T1000 (cell line): Measurements from ENCODE around the gene KIRREL3.

Experiments used
- DNase-seq: peaks from one replicate; lab custom pipeline; 2025; ENCODE audit warnings: mixed read lengths; lab: John Stamatoyannopoulos, UW

The KIRREL3 gene

GRCh38 chr11:126534141-126534805 lies 466.3 kb downstream of the KIRREL3 start:
- DNase-seq: no peak

GRCh38 chr11:126533560-126533959 lies 467.0 kb downstream of the KIRREL3 start:
- DNase-seq: no peak

GRCh38 chr11:126530416-126530815 lies 470.2 kb downstream of the KIRREL3 start:
- no peak for DNase-seq

GRCh38 chr11:126529037-126529436 lies 471.5 kb downstream of the KIRREL3 start:
- no peak for DNase-seq

- DNase-seq: no peak
These were observed 472.5 kb downstream of the KIRREL3 start for GRCh38 chr11:126528075-126528474.

GRCh38 chr11:126527651-126528050 lies 472.9 kb downstream of the KIRREL3 start:
- no peak for DNase-seq

- no peak for DNase-seq
These were observed 474.1 kb downstream of the KIRREL3 start for GRCh38 chr11:126526471-126526870.

GRCh38 chr11:126525702-126526101 lies 474.9 kb downstream of the KIRREL3 start:
- DNase-seq: no peak

GRCh38 chr11:126525216-126525615 lies 475.4 kb downstream of the KIRREL3 start:
- DNase-seq: no peak

GRCh38 chr11:126523441-126524205 lies 476.9 kb downstream of the KIRREL3 start:
- no peak for DNase-seq

- no peak for DNase-seq
These were observed 478.0 kb downstream of the KIRREL3 start for GRCh38 chr11:126522606-126523005.

GRCh38 chr11:126522152-126522551 lies 478.4 kb downstream of the KIRREL3 start:
- DNase-seq: no peak

- DNase-seq: no peak
These were observed 479.4 kb downstream of the KIRREL3 start for GRCh38 chr11:126521196-126521595.

- no peak for DNase-seq
These were observed 480.5 kb downstream of the KIRREL3 start for GRCh38 chr11:126519764-126520734.

- no peak for DNase-seq
These were observed 481.4 kb downstream of the KIRREL3 start for GRCh38 chr11:126518972-126519690.

- no peak for DNase-seq
These were observed 482.2 kb downstream of the KIRREL3 start for GRCh38 chr11:126518071-126518971.

- DNase-seq: no peak
These were observed 485.1 kb downstream of the KIRREL3 start for GRCh38 chr11:126515501-126515900.

GRCh38 chr11:126514061-126514693 lies 486.4 kb downstream of the KIRREL3 start:
- DNase-seq: no peak

- no peak for DNase-seq
These were observed 487.5 kb downstream of the KIRREL3 start for GRCh38 chr11:126512741-126513715.
